Fibroblast of mammary gland (primary cell): Measurements from ENCODE around the gene FIGNL1.

Experiments used
- DNase-seq: peaks from one replicate; pipeline ENCODE4 v3.0.0-alpha.2; 2010; ENCODE audit warnings: low read depth
- H3K4me3 ChIP-seq: 2 replicates; pipeline ENCODE4 v1.5.1; 2011; ENCODE audit warnings: low read depth, mild to moderate bottlenecking, low read length, moderate library complexity; ENCODE audit not compliant: control insufficient read depth
- CTCF ChIP-seq: conservative IDR thresholded peaks from 2 replicates; pipeline ENCODE4 v1.5.1; 2011; ENCODE audit warnings: low read depth, low read length, inconsistent platforms; ENCODE audit not compliant: control insufficient read depth, insufficient read depth

Gene FIGNL1

GRCh38 chr7:50455658-50456057, 5.5 kb upstream of the FIGNL1 start:
- no peak for DNase-seq
- TF ChIP-seq CTCF = no peak
- no peak overlapping the region for H3K4me3 ChIP-seq

GRCh38 chr7:50454968-50455367, 4.8 kb upstream of the FIGNL1 start:
- no peak for TF ChIP-seq CTCF
- no peak for DNase-seq
- no peak overlapping the region for H3K4me3 ChIP-seq

DNA sequence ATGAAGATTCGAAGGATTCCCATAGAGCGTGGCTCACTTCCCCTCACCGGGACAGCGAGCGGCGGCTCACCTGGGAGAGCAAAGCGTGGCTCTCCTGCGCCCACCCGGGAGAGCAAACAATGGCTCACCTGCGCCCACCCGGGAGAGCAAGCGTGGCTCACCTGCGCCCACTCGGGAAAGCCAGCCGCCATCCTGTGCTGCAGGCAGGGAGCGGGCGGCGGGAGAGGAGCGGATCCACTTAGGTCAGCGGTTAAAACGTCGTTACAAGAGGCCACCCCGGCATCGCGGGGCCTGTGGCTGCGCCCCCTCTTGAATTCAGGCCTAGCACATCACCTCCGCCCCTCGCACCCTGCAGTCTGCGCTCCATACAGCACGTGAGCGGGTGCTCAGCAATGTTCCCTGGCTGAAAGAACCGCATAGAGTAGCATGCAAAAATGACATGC, 461 bp upstream of the FIGNL1 start:
- DNase-seq = no peak
- H3K4me3 ChIP-seq = peak overlapping the region; percentile 80
- TF ChIP-seq CTCF = no peak

- H3K4me3 ChIP-seq = peak overlapping the region; percentile 80
- TF ChIP-seq CTCF = no peak
- no peak for DNase-seq
Measured at GRCh38 chr7:50449501-50449880, 659 bp downstream of the FIGNL1 start.

DNA sequence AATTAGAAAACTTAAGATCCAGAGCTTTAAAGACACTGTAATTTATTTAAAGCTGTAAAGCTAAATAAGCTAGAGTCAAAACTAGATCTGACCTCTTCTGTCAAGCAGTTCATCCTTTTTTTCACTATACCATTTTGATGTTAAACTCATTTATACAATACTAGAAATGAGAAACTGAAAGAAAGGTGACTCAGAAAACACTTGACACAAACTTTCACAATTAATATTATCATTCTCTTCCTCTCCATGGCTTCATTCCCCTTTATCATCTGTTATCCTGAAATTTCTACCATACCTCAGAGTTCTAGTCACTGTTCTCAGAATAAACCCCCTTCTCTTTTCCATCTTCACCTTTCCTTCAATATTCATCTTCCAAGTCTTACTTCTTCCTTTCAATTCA, 1.3 kb downstream of the FIGNL1 start:
- no peak for DNase-seq
- no peak overlapping the region for H3K4me3 ChIP-seq
- TF ChIP-seq CTCF = no peak

GRCh38 chr7:50446542-50446960, 3.6 kb downstream of the FIGNL1 start:
- no peak for TF ChIP-seq CTCF
- no peak overlapping the region for H3K4me3 ChIP-seq
- DNase-seq = peak; percentile 92
